Endothelial cell of umbilical vein (primary cell): ENCODE results near the gene MAPK13. TPM values are rescaled to one million over a fixed set of nuclear protein-coding genes. Genes with fewer than 3 reads are reported as not detected.
A peak's percentile ranks its signal among the peaks of the same experiment; 100 is the strongest.

ENCODE experiments used
- BruUV-seq: library from RNA; stranded (reverse); fragments of 400-500 nt; replicated peaks from 2 replicates; lab custom pipeline; 2021; lab: Mats Ljungman, UMichigan
- CTCF ChIA-PET: fragments of 300-600, 350-600 bp; sonication (Branson Sonifier 250); formaldehyde crosslinking; loops from one replicate; lab custom pipeline; 2021; ENCODE audit warnings: antibody characterized with exemption, inconsistent platforms; lab: Charles Lee
- POLR2A ChIA-PET: fragments of 300-600, 350-600 bp; sonication (Branson Sonifier 250); formaldehyde crosslinking; loops from one replicate; lab custom pipeline; 2021; ENCODE audit warnings: antibody characterized with exemption, inconsistent platforms; lab: Charles Lee
- DNase-seq: peaks from one replicate; pipeline ENCODE4 v3.0.0-alpha.2; 2011; ENCODE audit warnings: low read depth, low spot score
- FAIRE-seq: peaks from 2 replicates; lab custom pipeline; 2011; peaks lifted over from hg19 to GRCh38; lab: Jason Lieb, UNC
- H2AFZ ChIP-seq: 2 replicates; pipeline ENCODE4 v1.6.0; 2012; ENCODE audit warnings: low read depth, low read length, control low read depth, inconsistent platforms
- H3K27ac ChIP-seq: 2 replicates; pipeline ENCODE4 v1.5.1; 2011; ENCODE audit warnings: low read depth, mild to moderate bottlenecking, control low read depth, low read length, moderate library complexity; ENCODE audit not compliant: insufficient read depth
- H3K27me3 ChIP-seq, 2 experiments: 2 replicates each; pipeline versions ENCODE4 v1.6.0 to v1.6.1; 2011; ENCODE audit warnings: low read length in 2 of 2, mixed read lengths in 1 of 2; ENCODE audit not compliant: control insufficient read depth in 2 of 2, insufficient read depth in 2 of 2
- H3K36me3 ChIP-seq, 2 experiments: 2 replicates in 1 of 2; 3 replicates in 1 of 2; pipeline ENCODE4 v1.5.1; 2011; ENCODE audit warnings: low read length in 2 of 2, mild to moderate bottlenecking in 1 of 2, moderate library complexity in 1 of 2; ENCODE audit not compliant: control insufficient read depth in 2 of 2, insufficient read depth in 2 of 2; ENCODE audit errors: extremely low read depth in 1 of 2
- H3K4me1 ChIP-seq: 3 replicates; pipeline ENCODE4 v1.5.1; 2011; ENCODE audit warnings: mild to moderate bottlenecking, low read length; ENCODE audit not compliant: control insufficient read depth, insufficient read depth; ENCODE audit errors: extremely low read depth
- H3K4me2 ChIP-seq: 2 replicates; pipeline ENCODE4 v1.6.1; 2011; ENCODE audit warnings: low read length, control low read depth, mixed read lengths; ENCODE audit not compliant: insufficient read depth
- H3K4me3 ChIP-seq, 3 experiments: fragments of 200-600 bp in 1 of 3; sonication (generic), shearing (Covaris generic) in 1 of 3; replicated peaks in 1 of 3; 2 replicates each; pipeline ENCODE4 v1.5.1; 2011 to 2016; ENCODE audit warnings: control low read depth in 3 of 3, low read length in 3 of 3, mild to moderate bottlenecking in 2 of 3, inconsistent platforms in 1 of 3, low read depth in 1 of 3, moderate library complexity in 1 of 3; ENCODE audit not compliant: insufficient read depth in 1 of 3
- H3K79me2 ChIP-seq: 2 replicates; pipeline ENCODE4 v1.6.0; 2012; ENCODE audit warnings: low read length, inconsistent platforms; ENCODE audit not compliant: control insufficient read depth, insufficient read depth
- H3K9ac ChIP-seq: replicated peaks from 2 replicates; pipeline ENCODE3; 2011; ENCODE audit warnings: low read length, control low read depth; ENCODE audit not compliant: insufficient read depth; ENCODE audit errors: extremely low read depth
- H3K9me1 ChIP-seq: replicated peaks from 3 replicates; pipeline ENCODE4 v1.6.0; 2011; ENCODE audit warnings: mild to moderate bottlenecking, low read length; ENCODE audit not compliant: control insufficient read depth, insufficient read depth; ENCODE audit errors: extremely low read depth
- H3K9me3 ChIP-seq: replicated peaks from 2 replicates; pipeline ENCODE4 v1.5.1; 2012; ENCODE audit warnings: low read length, inconsistent platforms; ENCODE audit not compliant: control insufficient read depth, insufficient read depth
- H4K20me1 ChIP-seq: replicated peaks from 2 replicates; pipeline ENCODE3; 2011; ENCODE audit warnings: mild to moderate bottlenecking, low read length; ENCODE audit not compliant: control insufficient read depth, insufficient read depth; ENCODE audit errors: extremely low read depth
- CTCF ChIP-seq, 2 donors: IDR thresholded peaks; 1 replicate in 1 of 2; 2 replicates in 1 of 2; pipeline ENCODE4 v1.5.1; 2011; ENCODE audit warnings: low read length in 2 of 2, mild to moderate bottlenecking in 2 of 2, moderate library complexity in 2 of 2, control low read depth in 1 of 2, inconsistent platforms in 1 of 2, low read depth in 1 of 2; ENCODE audit not compliant: insufficient read depth in 1 of 2; ENCODE audit errors: extremely low read depth in 1 of 2
- EZH2 ChIP-seq: IDR thresholded peaks from 2 replicates; pipeline ENCODE4 v1.6.1; 2012; ENCODE audit warnings: borderline replicate concordance, low read depth, mild to moderate bottlenecking, moderate library complexity, low read length, inconsistent platforms; ENCODE audit not compliant: severe bottlenecking
- FOS ChIP-seq: IDR thresholded peaks from 2 replicates; pipeline ENCODE4 v1.6.1; 2011; ENCODE audit warnings: mild to moderate bottlenecking, low read length, moderate library complexity, borderline replicate concordance; ENCODE audit not compliant: insufficient read depth
- GATA2 ChIP-seq: IDR thresholded peaks from 2 replicates; pipeline ENCODE4 v1.7.0; 2011; ENCODE audit warnings: low read depth, mild to moderate bottlenecking, moderate library complexity, mixed read lengths, low read length; ENCODE audit not compliant: insufficient read length, insufficient read depth
- JUN ChIP-seq: IDR thresholded peaks from 2 replicates; pipeline ENCODE4 v1.6.1; 2011; ENCODE audit warnings: borderline replicate concordance, low read depth; ENCODE audit not compliant: insufficient read length, insufficient read depth
- MYC ChIP-seq: IDR thresholded peaks from one replicate; pipeline ENCODE4 v1.6.1; 2011; ENCODE audit warnings: mild to moderate bottlenecking, low read depth, low read length
- POLR2A ChIP-seq: IDR thresholded peaks from 2 replicates; pipeline ENCODE4 v1.6.1; 2012; ENCODE audit warnings: low read depth, mild to moderate bottlenecking, control low read depth, low read length
- POLR2AphosphoS5 ChIP-seq: IDR thresholded peaks from 2 replicates; pipeline ENCODE4 v1.6.1; 2012; ENCODE audit warnings: low read depth, mild to moderate bottlenecking, control low read depth, low read length, moderate library complexity; ENCODE audit not compliant: insufficient read depth
- dilution Hi-C: fragments of 300-500 bp; cut with MboI; formaldehyde crosslinking; loops from one replicate; pipeline ENCODE4 v1.15.0; 2019; ENCODE audit warnings: low sequenced_read_pairs; ENCODE audit not compliant: extremely low pct_ligation_motif_present
- intact Hi-C: fragments of 100-400 bp; cut with micrococcal nuclease; formaldehyde crosslinking; loops from one replicate; pipeline ENCODE4 v1.10.0; 2022
- polyA plus RNA-seq, 4 experiments: library from polyadenylated mRNA; depleted of rRNA in 3 of 4; stranded (reverse) in 3 of 4; unstranded in 1 of 4; fragments of >200 nt; gene quantifications; 2 replicates each; pipeline versions ENCODE4 v1.2.1 to v1.2.3, GENCODE V29; 2011 to 2012; ENCODE audit warnings: missing spikeins in 1 of 4
- total RNA-seq: library from RNA; stranded (reverse); gene quantifications from 2 replicates; pipeline ENCODE4 v1.2.3, GENCODE V29; 2021
- TF ChIP-seq, protein P1 (sequence below): IDR thresholded peaks from 2 replicates; pipeline ENCODE4 v1.6.1; 2011; ENCODE audit not compliant: insufficient read depth, insufficient read length

Gene MAPK13
- total and polyA plus RNA-seq, 2 donors (not counting 3 experiments of a cell fraction or from before 2014, with no cell fraction given), result 9.0 to 11.6 TPM

DNA sequence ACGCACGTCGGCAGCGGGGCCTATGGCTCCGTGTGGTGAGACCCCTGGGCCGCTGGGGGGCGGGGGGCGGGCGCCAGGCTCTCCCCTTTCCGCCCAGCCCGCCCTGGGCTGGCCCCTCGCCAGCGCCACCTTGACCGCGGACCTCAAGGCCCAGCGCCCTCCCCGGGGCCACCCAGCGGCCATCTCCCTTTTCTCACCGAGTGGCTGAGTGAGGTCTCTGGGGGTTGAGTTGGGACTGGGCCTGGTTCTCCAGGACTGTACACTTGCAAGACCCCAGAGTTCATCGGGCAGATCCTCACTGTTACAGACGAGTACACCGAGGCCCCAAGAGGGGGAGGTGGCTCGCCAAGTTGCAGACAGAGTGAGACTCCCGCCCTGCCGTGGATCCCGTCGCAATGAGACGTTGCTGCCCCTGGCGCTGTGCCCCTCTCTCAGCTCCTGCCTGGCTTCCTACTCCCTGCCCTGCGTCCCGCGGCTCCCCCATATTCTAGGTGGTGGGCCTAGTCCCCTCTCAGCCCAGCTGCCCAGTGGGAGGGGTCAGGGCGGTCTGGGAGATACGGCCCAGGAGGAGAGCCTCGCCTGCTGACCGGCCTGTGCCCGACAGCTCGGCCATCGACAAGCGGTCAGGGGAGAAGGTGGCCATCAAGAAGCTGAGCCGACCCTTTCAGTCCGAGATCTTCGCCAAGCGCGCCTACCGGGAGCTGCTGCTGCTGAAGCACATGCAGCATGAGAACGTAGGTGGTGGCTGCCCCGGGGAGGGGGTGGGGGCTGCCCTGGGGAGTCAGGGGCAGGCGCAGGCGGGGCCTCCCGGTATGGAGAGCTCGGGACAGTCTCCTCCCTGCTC, 576 bp downstream of the MAPK13 start:
- H3K27me3 ChIP-seq, result no peaks in the 10 kb centered on the region
- H3K36me3 ChIP-seq, result no peaks in the 10 kb centered on the region
- no peaks in the 10 kb centered on the region for H3K9me3 ChIP-seq
- H2AFZ ChIP-seq, result peak overlapping the region; percentile 1
- ChIA-PET CTCF (interaction anchor here (0.8 to 2.3 kb wide), 17 partner anchors 7 to 230 kb away, joined by 3 to 13 read pairs (median 4); partner anchors contain the start of genes BRPF3 and MAPK14), POLR2A (interaction anchor here (0.8 to 1.9 kb wide), 6 partner anchors 10 to 220 kb away, joined by 3 to 10 read pairs (median 4); no protein-coding TSS in a partner anchor)
- DNase-seq (no peak), FAIRE-seq (peak; percentile 75)
- dilution Hi-C loops (no loop called here), intact Hi-C loops (loop anchor here (1.0 kb wide), 3 partner anchors 66 to 219 kb away; partner anchors contain the start of gene MAPK14)
- H3K4me2 ChIP-seq, result no peak overlapping the region
- H3K9ac ChIP-seq, result peak overlapping the region; percentile 31
- BruUV-seq, result no TSS peak
- H4K20me1 ChIP-seq, result no peaks in the 10 kb centered on the region
- no peaks in the 10 kb centered on the region for H3K79me2 ChIP-seq
- H3K4me3 ChIP-seq, result peak overlapping the region in 1 of 3 experiments; percentile 1
- peaks cover 53% of the 10 kb centered on the region for H3K4me1 ChIP-seq
- H3K9me1 ChIP-seq, result no peaks in the 10 kb centered on the region
- peak overlapping the region; percentile 71 for H3K27ac ChIP-seq
- TF ChIP-seq GATA2, result no peak
- TF ChIP-seq, protein P1, sequence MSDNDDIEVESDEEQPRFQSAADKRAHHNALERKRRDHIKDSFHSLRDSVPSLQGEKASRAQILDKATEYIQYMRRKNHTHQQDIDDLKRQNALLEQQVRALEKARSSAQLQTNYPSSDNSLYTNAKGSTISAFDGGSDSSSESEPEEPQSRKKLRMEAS, result peak; percentile 15

DNA sequence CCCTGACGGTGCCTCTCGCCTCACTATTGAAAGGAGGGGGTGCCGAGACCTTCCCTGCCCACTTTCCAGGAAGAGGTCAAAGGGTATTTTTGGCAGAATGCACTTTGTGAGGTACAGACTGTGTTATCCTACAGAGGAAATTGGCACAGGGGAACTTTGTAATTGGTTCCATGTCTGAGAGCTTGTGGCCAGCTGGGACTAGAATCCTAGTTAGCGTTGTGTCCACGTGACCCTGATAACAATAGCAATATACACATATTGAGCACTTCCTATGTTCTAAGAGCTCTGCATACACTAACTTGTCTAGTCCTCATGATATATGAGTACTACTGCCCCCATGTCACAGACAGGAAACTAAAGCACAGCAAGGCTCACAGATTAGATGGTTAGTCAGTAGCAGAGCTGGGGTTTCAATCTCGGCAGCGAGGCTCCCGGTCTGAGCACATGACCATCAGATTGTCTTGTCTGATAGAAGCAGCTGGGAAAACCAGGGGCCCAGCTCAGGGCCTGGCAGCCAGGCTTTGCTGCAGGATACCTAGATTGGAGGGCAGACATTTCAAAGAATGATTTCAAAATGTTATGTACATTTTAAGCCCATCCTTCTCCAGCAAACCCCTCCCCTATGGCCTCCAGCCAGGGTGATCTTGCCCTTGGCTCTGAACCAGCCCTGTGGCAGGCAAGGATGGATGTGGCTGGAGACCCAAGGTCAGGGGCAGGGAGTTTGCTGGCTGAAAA, 1.4 kb downstream of the MAPK13 start:
- ChIA-PET CTCF (interaction anchor here (0.8 to 2.3 kb wide), 19 partner anchors 8 to 229 kb away, joined by 3 to 13 read pairs (median 4); partner anchors contain the start of genes BRPF3 and MAPK14), POLR2A (interaction anchor here (0.7 to 1.9 kb wide), 7 partner anchors 10 to 219 kb away, joined by 3 to 10 read pairs (median 4); no protein-coding TSS in a partner anchor)
- Histone ChIP-seq H4K20me1 (no peaks in the 10 kb centered on the region), H3K27me3 (no peaks in the 10 kb centered on the region), H3K9me1 (no peaks in the 10 kb centered on the region), H3K4me2 (peak overlapping the region; percentile 26), H3K4me3 (no peak overlapping the region), H3K9me3 (no peaks in the 10 kb centered on the region), H3K4me1 (peaks cover 45% of the 10 kb centered on the region), H3K79me2 (no peaks in the 10 kb centered on the region), H3K27ac (peak overlapping the region; percentile 71), H3K36me3 (no peaks in the 10 kb centered on the region), H3K9ac (peak overlapping the region; percentile 32), H2AFZ (peak overlapping the region; percentile 1)
- intact Hi-C loops, result loop anchor here (1.0 kb wide), 3 partner anchors 66 to 219 kb away; partner anchors contain the start of gene MAPK14
- no TSS peak for BruUV-seq
- dilution Hi-C loops, result no loop called here
- peak; percentile 100 for FAIRE-seq
- TF ChIP-seq CTCF (IDR thresholded peaks at IDR 0.05; ENCODE audit: extremely low read depth in 1 of 2, insufficient read depth in 1 of 2, low read depth in 1 of 2, low read length in 2 of 2) (no peak), GATA2 (peak; percentile 95), FOS (peak; percentile 57), JUN (peak; percentile 50), EZH2 (no peak), POLR2A (peak; percentile 66), MYC (no peak), POLR2AphosphoS5 (peak; percentile 96)
- TF ChIP-seq, protein P1, result peak; percentile 85
- DNase-seq, result peak; percentile 99
